GM20000 (cell line): ENCODE data around the gene PRDM8.

Experiments
- DNase-seq: peaks from one replicate; pipeline ENCODE4 v3.0.0; 2012; ENCODE audit warnings: low spot score
- TF ChIP-seq, protein P1 (sequence below): IDR thresholded peaks from 2 replicates; pipeline ENCODE4 v1.5.1; 2012; ENCODE audit warnings: mild to moderate bottlenecking, control low read depth; ENCODE audit errors: extremely low read depth, missing control alignments

PRDM8 gene

DNA sequence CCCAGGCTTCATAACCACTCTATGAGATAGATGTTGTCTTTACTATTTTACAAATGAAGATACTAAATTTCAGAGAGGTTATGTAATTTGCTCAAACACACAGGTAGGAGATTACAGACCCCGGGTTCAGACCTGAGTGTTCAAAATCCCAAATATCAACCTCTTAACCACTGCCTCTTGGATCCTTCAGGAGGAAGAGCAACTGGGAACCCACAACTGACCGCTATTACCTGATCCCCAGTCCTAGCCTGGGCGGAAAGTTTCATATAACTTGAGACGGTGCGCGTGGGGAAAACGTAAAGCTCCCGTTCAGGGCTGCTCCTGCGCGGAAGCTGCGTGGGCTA, 8.9 kb upstream of the PRDM8 start:
- DNase-seq = no peak

DNA sequence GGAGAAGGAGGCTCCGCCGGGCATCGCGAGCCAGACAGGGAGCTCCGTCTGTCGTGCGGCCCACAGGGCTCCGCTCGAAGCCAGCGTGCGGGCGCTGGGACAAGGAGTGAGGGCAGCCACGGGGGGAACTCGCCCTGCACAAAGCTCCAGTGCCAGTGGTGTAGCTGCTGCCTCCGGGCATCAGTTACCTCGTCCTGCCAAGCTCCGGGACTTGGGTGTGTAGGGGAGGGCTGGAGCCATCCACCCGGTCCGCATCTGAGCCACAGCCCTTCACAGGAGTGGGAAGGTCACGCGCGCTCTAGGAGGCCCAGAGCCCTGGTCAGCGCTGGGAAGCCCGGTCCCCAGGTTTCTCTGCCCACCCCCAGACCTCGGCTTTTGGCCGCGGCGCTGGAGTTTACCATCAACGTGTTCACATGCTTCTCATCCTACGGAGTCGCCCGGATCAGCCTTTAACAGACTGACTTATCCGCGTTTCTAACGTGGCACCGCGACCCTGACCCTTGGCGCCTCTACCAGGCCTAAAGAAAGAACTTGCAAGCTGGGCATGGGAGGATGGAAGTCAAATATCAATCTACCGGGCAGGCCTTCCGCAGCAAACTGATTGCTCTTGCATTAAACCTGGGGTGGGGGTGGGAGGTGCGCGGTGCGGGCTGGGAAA, 8.4 kb upstream of the PRDM8 start:
- no peak for DNase-seq
- TF ChIP-seq, protein P1, sequence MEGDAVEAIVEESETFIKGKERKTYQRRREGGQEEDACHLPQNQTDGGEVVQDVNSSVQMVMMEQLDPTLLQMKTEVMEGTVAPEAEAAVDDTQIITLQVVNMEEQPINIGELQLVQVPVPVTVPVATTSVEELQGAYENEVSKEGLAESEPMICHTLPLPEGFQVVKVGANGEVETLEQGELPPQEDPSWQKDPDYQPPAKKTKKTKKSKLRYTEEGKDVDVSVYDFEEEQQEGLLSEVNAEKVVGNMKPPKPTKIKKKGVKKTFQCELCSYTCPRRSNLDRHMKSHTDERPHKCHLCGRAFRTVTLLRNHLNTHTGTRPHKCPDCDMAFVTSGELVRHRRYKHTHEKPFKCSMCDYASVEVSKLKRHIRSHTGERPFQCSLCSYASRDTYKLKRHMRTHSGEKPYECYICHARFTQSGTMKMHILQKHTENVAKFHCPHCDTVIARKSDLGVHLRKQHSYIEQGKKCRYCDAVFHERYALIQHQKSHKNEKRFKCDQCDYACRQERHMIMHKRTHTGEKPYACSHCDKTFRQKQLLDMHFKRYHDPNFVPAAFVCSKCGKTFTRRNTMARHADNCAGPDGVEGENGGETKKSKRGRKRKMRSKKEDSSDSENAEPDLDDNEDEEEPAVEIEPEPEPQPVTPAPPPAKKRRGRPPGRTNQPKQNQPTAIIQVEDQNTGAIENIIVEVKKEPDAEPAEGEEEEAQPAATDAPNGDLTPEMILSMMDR = no peak

More for the DNA sequence above, 8.9 kb upstream of the PRDM8 start:
- TF ChIP-seq, protein P1 = no peak

DNA sequence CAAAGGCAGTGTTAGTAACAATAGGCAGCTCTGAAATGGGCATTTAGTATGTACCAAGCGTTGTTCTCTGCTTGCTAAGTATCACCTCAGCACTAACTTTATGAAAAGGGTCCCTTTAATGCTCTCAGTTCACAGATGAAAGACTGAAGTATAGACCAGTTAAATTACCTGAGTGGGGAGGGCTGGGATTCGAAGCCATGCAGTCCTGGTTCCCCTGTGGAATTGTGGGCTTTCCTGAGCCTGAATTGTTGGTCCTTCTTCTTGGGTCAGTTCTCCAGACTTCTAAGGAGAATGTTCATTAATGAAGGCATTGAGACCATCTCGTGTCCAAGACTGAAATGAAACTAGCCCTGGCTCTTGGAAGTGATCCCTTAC, 7.7 kb upstream of the PRDM8 start:
- no peak for DNase-seq
- TF ChIP-seq, protein P1 = no peak

DNA sequence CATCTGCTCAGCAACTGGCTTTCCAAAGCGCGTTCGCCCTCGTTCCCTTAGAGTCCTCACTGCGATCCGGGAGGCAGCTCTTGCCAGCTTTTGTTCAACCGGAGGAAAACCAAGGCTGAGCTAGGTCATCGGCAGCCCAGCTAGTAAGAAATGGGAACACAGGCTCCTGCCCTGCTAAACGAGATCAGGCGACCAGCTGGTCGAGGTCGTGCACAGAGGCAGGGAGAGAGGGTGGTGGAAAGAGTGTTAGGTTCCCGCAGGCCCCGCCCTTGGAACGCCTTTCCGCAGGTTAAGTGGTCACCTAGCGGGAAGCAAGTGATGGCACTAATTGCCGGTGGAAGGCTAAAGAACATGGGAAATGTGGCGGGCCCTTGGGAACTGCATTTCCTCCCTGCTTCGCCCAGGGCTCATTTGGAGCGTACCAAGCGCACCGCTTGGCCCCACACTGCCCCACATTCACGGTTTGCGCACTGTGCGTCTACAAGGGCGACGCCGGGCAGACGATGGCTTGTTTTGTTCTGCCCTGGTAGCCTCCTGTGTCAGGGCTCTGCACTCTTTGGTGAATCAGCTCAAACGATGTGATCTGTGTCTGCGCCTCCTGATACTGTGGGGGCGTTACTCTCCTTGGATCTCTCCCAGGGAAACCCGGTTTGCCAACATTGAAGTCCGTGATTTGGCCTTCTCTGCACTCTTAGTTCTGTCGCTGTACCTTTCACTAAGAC, 7.2 kb upstream of the PRDM8 start:
- TF ChIP-seq, protein P1 = no peak
- peak; percentile 3 for DNase-seq

DNA sequence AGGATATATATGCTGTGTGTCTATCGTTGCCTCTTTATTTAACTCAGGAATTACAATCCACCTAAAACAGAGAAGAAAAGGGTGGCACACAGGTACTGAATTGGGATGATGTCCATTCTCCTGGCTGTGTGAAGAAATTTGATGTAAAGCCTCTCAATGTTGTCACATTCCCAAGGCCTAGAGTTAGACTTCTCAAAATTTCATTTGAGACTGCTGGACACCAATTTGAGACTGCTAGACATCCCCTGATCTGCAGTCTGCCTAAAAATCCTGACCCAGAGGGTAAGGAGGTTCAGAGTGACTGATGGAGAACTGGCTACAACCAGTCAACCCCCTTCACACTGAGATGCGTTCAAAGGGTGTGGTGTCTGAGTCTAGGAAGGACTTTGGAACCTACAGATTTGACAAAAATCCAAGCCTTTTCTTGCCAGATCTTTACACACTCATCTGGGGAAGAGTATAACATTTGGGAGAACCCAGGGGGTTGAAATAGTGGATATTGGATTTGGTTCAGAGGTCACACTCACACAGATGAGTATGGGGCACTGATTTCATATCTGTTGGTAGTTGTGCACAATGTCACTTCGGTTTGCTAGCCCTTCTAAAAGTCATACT, 4.9 kb upstream of the PRDM8 start:
- TF ChIP-seq, protein P1 = no peak
- no peak for DNase-seq

DNA sequence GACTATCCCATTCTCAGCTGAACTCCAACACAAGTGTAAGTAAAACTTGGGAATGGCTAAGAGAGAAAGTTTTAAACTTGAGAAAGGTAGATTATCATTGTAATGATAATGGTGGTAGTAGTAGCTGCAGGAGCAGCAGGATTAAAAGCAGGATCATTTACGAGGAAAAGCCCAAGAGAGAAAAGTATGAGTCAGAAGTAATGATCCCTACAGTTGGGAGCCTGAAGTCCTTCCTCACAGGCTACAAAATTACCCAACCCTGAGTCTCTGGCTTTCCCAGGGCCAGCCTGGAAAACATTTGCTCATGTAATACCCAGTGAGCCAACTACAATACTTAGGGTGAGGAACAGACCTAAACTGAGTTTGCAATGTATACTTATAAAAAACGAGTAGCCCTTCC, 4.4 kb upstream of the PRDM8 start:
- TF ChIP-seq, protein P1 = no peak
- no peak for DNase-seq

DNA sequence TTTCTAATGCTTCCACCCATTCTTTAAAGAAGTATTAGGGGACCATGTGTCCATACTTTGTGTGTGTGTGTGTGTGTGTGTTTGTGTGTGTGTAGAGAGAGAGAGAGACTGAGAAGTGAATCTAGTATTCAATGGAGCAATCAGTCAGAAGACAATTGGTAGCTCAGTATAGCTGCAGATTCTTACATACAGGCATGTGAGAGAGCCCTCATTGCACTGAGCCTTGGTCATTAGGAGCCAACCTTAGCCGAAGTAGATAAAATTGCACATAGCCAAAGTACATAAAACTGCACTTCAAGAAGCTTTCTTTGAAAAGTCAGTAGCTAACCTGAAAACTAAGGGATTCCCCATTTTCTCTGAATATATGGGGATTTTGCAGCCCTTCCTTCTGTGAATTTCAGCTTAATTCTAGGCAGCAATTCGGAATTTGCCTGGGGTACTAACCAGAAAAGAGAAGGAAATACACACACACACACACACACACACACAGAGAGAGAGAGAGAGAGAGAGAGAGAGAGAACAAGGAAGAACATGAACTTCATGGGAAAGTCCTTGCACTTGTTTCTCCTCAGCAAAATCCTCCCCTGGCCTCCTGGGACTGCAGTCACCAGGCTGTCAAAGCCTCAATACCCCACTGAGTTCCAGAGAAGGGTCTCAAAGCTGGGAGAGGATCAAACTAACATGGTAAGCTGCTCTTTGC, 1.7 kb upstream of the PRDM8 start:
- TF ChIP-seq, protein P1 = no peak

More for the DNA sequence above, 1.7 kb upstream of the PRDM8 start:
- no peak for DNase-seq
